Ramos (cell line): Measurements from ENCODE around the gene KRTAP4-12.
"Not testable (repeated sequence)": the region's sequence is repeated elsewhere in the genome, so short reads cannot be mapped to it uniquely, and the experiment has no call there.

Experiments
- in situ Hi-C: fragments of 300-500 bp; cut with MboI; formaldehyde crosslinking; loops from one replicate; pipeline ENCODE4 v1.14.3; 2022; ENCODE audit warnings: low sequenced_read_pairs; ENCODE audit not compliant: unreplicated experiment

The KRTAP4-12 gene

GRCh38 chr17:41098481-41098880 lies 25.5 kb downstream of the KRTAP4-12 start:
- in situ Hi-C loops, result no loop called here

DNA sequence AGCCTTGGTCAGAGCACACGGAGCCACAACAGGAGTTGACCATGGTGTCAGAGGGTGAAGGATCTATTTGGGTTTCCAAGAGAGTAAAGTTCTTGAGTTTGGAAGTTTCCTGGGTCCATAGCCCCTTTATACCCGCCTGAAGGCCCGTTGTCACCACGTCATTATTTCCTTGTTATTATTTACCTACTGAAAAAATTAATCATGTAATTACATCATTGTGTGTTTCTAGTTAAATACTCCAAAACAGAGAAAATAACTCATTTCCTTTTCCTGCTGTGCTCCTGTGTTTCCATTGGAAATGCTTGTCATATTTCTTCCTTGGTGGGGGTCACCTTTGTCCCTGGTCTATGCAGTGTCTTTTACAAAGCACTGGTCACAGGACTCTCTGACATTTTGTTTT lies 25.9 kb downstream of the KRTAP4-12 start, which contains the start of gene KRTAP4-8:
Gene KRTAP4-8, minus strand, starts transcription at position 101 of the 400 bp plus-strand sequence. Its CDS starts 58 bp downstream, at position 43.
- in situ Hi-C loops, result no loop called here

DNA sequence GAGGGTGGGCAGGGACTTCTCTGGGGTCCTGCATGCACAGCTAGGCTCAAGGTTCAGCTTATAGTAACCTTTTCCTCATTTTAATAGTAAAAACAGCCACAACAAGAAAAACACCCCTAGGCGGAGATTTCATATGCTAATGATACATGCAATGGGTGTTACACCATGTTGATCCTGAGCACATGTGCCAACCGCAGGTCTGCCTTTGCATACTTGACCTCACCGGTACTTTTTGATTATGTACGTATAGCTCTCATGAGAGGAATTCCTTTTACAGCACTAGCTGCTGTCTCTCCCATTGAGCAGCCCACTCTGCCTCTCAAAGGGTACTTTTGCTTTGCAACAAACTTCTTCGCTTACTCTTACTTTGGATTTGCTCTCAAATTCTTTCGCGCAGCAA lies 27.9 kb downstream of the KRTAP4-12 start:
- in situ Hi-C loops, result no loop called here

GRCh38 chr17:41088760-41089352 lies 35.1 kb downstream of the KRTAP4-12 start:
- in situ Hi-C loops, result not testable (repeated sequence)

DNA sequence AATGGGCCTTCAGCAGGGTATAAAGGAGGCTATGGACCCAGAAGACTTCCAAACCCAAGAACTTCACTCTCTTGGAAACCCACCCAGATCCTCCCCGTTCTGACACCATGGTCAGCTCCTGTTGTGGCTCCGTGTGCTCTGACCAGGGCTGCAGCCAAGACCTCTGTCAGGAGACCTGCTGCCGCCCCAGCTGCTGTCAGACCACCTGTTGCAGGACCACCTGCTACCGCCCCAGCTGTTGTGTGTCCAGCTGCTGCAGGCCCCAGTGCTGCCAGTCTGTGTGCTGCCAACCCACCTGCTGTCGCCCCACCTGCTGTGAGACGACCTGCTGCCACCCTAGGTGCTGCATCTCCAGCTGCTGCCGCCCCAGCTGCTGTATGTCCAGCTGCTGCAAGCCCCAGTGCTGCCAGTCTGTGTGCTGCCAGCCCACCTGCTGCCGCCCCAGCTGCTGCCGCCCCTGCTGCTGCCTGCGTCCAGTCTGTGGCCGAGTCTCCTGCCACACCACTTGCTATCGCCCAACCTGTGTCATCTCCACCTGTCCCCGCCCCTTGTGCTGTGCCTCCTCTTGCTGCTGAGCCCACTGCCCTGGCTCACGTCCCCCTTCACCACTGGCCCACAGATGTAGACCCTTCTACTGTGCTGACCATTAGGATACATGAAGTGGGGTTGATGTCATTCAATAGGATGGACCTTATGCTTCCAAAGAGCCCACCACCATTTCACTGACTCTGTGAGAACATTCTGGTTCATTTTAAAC lies 39.7 kb downstream of the KRTAP4-12 start, which contains the start of gene KRTAP4-7:
Gene KRTAP4-7, plus strand, starts transcription at position 51 of the 757 bp plus-strand sequence. Its CDS starts 57 bp downstream, at position 108.
- in situ Hi-C loops, result not testable (repeated sequence)

DNA sequence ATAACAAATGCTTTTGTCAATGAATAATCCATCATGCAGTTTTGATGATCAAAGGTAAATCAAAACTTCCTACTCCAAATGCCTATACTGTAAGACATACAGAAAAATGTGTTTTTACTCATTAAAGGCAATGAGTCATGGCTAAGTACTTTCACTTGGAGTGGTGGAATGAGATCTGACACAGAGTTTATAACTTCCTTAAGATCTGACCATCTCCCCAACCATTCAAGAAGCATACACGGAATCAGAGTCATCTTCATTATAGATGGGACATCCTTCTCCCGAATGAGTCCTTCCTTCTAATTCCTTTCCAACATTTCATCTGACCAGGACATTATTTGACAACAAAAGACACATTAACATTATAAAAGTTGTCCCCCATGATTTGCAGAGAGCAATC lies 40.6 kb downstream of the KRTAP4-12 start:
- in situ Hi-C loops, result not testable (repeated sequence)

DNA sequence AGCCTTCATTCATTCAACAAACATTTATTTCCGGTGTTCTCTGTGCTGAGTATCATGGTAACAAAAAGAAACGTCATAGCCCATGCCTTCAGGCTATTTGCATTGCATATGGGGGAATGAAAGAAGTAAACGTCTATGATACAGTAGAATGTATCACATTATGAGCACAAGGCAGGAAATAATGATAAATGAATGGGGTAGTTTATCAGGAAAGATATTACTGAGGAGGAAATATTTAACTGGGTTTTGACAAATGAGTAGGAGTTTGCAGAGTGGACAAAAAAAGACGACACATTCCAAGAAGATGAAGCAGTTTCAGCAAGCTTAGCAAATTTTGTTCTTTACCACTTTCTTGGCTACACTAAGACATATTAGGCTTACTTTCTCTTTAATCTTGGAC lies 41.4 kb downstream of the KRTAP4-12 start:
- in situ Hi-C loops, result no loop called here

GRCh38 chr17:41076788-41077187 lies 47.2 kb downstream of the KRTAP4-12 start:
- in situ Hi-C loops, result no loop called here

GRCh38 chr17:41073676-41074075 lies 50.3 kb downstream of the KRTAP4-12 start:
- in situ Hi-C loops, result no loop called here
